ENCODE data around the gene GSTM1.
A peak's percentile ranks its signal among the peaks of the same experiment; 100 is the strongest.
"Not testable (repeated sequence)": the region's sequence is repeated elsewhere in the genome, so short reads cannot be mapped to it uniquely, and the experiment has no call there.

Gene GSTM1

DNA sequence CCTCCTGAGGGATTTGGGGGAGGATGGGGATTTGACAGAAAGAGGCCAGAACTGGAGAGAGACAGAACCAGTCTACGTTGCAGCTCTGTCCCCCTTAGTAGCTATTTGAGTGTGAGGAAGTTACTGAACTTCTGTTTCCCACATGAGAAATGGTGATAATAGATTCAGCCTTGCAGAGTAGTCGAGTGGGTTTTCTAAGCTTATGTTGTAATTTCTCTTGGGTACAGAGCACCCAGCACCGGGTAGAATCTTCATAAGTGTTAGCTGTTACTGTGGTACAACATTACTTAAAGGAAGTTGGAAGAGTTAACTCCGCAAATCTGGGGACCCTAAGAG lies 27.0 kb upstream of the GSTM1 start:
- DNase-seq: not testable (repeated sequence)

DNA sequence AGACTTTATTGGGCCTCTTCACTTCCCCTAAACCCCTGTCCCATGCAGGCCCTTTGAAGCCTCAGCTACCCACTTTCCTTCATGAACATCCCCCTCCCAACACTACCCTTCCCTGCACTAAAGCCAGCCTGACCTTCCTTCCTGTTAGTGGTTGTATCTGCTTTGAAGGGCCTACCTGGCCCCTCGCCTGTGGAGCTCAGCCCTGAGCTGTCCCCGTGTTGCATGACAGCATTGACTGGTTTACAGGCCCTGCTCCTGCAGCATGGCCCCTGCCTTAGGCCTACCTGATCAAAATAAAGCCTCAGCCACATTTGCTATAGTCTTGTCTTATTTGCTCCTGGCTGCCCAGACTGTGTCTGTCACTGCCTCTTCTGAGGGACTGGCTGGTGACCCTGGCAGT lies 26.2 kb upstream of the GSTM1 start:
- no peak for DNase-seq

DNA sequence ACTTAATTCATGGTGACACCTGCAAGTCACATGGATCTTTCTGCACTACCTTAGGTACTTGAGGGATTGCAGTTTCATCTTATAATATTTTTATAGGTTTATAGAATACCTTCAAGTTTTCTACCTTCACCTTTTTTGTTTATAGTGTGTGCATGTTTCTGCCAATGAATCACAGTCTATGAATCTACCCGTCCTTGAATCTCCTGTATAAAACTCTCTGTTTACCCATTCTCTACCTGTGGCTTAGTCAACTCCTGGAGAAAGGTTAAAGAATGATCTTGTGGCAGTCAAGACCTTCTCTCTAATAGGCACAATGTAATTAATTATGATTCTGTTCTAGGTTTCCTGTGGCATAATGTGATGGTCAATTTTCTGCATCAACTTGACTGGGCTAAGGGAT lies 22.9 kb upstream of the GSTM1 start:
- no peak for DNase-seq

DNA sequence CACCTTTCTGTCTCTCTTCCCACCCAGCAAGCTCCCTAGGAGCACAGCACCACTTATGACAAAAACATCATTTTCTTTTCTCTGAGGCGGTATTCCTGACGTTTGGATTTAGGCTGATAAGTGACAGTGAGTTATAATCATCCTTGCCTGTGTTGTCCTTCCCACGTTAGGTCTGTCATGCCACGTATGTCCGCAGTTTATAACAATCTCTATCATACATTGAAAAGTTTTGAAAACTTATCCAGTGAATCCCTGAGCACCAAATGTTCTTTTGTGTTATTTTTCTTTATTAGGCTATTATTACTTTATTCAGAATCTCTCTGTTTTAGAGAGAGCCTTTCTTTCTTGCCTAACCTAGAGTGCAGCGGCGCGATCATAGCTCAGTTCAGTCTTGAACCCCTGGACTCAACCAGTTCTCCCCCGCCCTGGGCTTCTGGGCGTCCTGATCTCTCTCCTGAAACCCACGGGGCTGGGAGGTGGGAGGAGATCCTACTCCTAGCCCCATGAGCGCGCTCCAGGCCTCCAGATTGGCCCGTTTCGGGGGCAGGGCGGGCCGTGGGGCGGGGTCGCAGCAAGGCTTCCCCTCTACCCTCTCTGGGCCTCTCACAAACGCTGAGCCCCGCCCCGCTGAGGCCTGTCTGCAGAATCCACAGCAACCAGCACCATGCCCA lies 20.0 kb upstream of the GSTM1 start, which contains the start of gene GSTM2:
Gene GSTM2, plus strand, starts transcription at position 606 of the 671 bp plus-strand sequence. Its CDS starts 59 bp downstream, at position 665.
- DNase-seq: peak; percentile 77

DNA sequence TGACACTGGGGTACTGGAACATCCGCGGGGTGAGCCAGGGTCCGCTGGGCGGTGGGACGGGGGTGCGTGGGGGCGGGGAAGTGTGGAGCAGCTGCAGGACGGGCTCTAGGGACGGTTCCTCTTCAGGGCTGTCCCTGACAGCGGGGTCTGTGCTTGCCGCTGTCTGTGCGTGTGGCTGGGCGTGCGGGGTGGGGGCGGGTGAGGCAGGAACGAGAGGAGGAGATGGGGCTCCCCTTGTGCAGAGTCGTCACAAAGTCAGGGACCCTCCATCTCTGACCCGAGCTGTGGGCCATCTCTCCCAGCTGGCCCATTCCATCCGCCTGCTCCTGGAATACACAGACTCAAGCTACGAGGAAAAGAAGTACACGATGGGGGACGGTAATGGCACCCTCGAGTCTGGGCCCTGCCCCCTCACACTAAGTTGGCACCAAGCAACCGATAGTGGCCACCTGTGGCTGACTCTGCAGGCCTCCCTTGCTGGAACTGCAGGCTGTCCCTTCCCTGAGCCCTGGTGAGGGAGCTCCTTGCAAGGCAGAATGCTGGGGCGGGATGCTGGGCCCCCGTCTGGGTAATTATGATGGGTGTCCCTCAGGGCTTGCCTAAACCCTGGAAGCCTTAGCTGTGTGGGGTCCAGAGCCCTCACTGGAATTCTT lies 19.4 kb upstream of the GSTM1 start:
- no peak for DNase-seq

DNA sequence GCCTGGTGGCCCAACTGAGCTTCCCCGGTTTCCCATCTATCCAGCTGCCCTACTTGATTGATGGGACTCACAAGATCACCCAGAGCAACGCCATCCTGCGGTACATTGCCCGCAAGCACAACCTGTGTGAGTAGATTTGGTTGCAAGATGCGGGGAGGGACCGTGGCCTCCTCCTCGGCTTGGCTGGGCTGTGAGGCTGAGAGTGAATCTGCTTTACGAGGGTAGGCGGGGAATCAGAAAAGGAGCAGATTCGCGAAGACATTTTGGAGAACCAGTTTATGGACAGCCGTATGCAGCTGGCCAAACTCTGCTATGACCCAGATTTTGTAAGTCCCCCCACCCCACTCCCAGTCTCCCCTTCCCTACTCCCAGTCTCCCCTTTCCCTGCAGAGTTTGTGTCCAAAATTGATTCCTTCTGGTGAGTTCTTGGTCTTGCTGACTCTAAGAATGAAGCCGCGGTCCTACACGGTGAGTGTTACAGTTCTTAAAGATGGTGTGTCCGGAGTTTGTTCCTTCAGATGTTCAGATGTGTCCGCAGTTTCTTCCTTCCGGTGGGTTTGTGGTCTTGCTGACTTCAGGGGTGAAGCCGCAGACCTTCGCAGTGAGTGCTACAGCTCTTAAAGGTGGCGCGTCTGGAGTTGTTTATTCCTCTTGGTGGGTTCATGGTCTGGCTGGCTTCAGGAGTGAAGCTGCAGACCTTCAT lies 18.2 kb upstream of the GSTM1 start:
- DNase-seq: no peak

DNA sequence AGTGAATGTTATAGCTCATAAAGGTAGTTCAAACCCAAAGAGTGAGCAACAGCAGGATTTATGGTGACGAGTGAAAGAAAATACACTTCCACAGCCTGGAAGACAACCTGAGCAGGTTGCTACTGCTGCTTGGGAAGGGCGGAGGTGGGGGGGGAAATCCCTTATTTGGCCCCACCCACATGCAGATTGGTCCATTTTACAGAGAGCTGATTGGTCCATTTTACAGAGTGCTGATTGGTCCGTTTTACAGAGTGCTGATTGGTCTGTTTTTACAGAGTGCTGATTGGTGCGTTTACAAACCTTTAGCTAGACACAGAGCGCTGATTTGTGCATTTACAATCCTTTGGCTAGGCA lies 17.7 kb upstream of the GSTM1 start:
- DNase-seq: not testable (repeated sequence)

DNA sequence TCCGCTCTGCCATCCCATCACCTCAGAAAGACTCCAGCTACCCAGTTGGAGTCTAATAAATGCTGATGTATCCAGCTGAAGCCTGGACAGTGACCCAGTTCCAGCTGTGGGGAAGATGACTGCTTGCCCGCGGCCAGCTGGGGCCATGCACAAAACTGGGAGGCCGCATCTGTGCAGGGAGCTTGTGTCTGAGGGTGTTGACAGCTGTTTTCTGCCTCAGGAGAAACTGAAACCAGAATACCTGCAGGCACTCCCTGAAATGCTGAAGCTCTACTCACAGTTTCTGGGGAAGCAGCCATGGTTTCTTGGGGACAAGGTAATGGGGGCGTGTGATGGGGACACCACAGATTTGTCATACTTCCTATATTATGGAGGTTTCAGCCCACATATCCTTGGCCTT lies 16.6 kb upstream of the GSTM1 start:
- DNase-seq: no peak

DNA sequence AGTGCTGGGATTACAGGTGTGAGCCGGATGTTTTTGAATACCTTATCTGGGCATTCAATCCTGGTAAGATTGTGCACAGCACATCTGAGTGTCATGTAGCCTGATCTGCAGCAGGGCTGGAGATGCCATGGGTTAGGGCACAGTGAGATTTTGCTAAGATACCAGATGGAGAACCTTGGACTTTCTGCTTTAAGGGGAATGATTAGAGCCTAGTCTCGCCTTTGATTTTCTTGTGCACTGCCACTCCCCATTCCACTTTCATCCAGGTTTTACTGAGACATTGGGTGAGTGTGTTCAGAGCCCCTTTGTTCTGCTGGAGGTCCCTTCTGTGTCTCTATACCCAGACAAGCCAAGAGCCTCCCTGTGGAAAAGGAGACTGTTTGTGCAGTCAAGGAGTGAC lies 13.8 kb upstream of the GSTM1 start:
- not testable (repeated sequence) for DNase-seq

DNA sequence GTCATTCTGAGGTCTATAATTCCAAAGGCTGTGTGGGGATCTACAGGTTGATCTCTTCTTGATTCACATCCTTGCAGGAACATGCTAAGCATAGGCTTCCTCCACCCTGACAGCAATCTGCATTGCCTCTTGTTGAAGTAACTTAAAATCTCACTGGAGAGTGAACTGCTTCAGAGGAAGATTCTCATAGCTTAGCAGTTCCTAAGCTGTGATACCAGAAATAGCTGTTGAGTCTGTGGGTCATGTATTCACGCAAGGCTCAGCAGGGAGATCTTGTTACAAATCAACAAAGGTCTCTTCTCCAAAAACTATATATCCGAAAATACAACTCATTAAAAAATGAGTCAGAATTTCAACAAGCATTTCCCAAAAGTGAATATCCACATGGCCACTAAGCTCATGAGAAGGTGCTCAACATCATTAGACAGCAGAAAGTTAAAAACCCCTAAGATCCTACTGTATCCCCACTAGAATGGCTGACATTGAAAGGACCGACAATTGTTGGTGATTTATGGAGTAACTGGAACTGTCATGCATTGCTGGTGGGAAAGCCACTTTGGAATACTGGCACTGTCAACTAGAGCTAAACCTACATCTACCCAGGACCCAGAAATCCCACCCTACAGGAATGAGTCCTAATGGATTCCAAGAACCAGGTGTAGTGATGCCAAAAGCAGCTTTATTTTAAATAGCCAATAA lies 10.8 kb upstream of the GSTM1 start:
- not testable (repeated sequence) for DNase-seq

DNA sequence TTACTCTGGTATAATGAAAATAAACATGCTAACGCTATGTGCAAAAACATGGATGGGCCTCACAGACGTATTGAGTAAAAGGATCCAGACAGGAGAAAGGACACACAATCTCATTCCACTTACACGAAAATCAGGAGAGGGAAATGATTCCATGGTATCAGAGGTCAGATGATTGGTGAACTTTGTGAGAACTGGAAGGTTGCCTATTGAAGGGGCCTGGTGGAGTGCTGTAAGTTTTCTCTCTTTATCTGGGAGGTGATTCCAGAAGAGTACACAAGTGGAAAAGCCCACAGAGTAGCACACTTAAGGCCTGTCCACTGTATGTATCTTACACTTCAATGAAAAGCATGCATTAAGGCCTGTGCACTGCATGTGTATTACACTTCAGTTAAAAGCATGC lies 10.2 kb upstream of the GSTM1 start:
- DNase-seq: no peak

DNA sequence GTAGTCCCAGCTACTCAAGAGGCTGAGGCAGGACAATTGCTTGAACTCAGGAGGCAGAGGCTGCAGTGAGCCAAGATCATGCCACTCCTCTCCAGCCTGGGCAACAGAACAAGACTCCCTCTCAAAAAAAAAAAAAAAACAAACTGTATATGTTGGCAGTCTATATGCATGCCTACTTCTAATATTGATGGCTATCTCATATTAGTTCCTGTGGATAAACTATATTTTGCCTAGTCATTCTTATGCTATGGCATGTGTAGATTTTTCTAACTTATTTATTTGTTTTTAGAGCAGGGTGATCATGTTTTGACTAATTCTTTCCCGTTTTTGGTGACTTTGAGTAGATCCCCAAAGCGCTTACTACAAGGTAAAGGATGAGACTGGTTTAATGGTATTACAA lies 9.0 kb upstream of the GSTM1 start:
- DNase-seq: not testable (repeated sequence)

DNA sequence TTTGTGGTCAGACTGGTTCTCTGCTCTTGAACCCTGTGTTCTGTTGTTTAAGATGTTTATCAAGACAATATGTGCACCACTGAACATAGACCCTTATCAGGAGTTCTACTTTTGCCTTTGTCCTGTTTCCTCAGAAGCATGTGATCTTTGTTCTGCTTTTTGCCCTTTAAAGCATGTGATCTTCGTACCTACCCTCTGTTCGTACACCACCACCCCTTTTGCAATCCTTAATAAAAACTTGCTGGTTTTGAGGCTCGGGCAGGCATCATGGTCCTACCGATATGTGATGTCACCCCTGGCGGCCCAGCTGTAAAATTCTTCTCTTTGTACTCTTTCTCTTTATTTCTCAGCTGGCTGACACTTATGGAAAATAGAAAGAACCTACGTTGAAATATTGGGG lies 2.8 kb upstream of the GSTM1 start:
- DNase-seq: not testable (repeated sequence)

DNA sequence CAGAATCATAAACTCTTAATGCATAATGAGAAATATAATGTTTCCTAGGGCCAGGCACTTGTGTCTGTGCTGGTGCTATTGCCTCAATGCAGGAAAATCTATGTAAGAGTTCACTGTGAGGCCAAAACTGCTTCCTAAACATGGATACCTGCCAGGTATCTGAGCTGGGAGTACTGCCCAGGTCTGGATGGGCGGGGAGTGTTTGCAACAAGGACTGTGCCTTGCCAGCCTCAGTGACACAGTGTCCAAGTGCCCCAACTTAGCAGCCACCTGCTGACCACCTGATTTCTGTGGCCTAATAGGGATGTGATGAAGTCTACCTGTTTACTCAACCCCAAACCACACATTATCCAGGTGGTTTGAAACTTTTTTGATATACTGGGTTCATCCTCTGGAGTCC lies 2.2 kb upstream of the GSTM1 start:
- not testable (repeated sequence) for DNase-seq

DNA sequence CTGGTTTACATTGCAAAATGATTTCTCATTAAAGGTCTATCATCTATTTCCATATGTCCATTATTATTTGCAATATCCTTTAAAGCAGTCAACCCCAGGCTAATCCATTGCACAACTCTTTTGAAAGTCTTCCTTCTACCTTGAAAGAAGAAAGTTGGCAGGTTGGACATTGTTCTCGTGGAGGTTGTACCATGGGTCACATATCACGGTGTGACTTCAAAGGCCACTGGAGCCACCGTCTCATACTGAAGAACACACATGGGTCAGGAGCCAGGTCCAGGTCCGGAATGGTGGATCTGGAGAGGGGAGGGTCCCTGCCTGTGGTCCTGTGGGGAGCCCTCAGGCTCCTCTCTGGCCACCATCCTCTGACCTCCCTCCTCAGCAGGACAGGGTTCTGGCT lies 1.7 kb upstream of the GSTM1 start:
- not testable (repeated sequence) for DNase-seq

DNA sequence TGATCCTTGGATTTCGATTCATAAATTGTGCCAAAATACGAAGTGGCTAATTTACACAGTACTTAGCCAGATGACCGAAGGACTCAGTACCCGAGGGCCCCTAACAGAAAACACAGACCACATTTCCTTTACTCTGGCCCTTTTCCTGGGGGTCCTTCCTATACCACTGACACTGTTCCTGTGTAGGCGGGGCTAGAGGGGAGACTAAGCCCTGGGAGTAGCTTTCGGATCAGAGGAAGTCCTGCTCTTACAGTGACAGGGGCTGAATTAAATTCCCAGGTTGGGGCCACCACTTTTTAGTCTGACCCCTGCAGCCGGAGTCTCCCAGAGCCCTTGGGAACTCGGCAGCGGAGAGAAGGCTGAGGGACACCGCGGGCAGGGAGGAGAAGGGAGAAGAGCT lies 508 bp upstream of the GSTM1 start:
- not testable (repeated sequence) for DNase-seq

DNA sequence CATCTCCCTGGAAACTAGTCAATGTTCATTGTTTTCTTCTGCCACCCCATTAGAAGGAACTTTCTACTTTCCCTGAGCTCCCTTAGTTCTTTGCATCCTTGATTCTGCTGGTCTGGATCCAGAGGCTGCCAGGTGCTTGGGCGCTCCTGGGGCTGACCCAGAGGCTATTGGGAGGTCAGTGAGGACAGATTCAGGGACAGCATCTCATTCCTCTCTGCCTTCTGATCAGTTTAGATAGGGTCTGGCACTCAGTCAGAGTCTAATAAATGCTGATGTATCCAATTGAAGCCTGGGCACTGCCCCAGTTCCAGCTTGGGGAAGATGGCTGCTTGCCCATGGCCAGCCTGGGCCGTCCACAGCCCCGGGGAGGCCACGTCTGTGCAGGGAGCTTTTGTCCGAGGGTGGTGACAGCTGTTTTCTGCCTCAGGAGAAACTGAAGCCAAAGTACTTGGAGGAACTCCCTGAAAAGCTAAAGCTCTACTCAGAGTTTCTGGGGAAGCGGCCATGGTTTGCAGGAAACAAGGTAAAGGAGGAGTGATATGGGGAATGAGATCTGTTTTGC lies 2.3 kb downstream of the GSTM1 start:
- no peak for DNase-seq

DNA sequence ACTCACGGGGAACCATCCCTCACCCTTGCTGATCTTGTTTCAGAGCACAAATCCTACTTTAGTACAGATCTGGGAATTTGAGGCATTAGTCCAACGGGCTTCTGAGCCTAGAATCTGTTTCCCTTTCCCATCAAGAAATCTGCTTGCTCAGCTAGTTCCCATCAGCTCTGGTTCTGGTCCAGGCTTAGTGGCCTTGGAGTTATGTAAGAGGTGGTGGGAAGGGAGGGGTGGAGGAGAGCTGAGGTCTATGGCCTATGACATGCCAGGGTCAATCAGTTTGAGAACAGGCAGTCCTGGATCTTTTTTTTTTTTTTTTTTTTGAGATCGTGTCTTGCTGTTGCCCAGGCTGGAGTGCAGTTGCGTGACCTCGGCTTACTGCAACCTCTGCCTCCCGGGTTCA lies 4.1 kb downstream of the GSTM1 start:
- no peak for DNase-seq

DNA sequence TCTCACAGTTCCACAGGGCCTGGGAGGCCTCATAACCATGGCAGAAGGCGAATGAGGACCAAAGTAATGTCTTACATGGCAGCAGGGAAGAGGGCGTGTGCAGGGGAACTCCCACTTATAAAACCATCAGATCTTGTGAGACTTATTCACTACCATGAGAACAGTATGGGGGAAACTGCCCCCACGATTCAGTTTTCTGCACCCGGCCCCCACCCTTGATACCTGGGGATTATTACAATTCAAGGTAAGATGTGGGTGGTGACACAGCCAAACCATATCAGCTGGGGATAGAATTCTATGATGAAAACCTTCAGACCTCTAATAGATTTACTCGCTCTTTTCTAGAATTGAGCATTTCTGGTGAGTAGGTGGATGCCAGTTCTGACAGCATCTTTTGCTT lies 6.8 kb downstream of the GSTM1 start:
- DNase-seq: not testable (repeated sequence)

DNA sequence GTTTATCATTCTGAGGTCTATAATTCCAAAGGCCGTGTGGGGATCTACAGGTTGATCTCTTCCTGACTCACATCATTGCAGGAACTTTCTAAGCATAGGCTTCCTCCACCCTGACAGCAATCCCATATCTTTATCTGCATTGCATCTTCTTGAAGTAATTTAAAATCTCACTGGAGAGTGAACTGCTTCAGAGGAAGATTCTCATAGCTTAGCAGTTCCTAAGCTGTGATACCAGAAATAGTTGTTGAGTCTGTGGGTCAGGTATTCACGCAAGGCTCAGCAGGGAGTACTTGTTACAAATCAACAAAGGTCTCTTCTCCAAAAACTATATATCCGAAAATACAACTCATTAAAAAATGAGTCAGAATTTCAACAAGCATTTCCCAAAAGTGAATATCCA lies 7.5 kb downstream of the GSTM1 start:
- not testable (repeated sequence) for DNase-seq

DNA sequence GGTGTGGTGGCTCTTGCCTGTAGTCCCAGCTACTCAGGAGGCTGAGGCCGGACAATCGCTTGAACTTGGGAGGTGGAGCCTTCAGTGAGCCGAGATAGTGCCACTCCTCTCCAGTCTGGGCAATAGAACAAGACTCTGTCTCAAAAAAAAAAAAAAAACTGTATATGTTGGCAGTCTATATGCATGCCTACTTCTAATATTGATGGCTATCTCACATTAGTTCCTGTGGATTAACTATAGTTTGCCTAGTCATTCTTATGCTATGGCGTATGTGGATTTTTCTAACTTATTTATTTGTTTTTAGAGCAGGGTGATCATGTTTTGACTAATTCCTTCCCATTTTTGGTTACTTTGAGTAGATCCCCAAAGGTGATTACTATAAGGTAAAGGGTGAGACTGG lies 9.4 kb downstream of the GSTM1 start:
- DNase-seq: no peak

DNA sequence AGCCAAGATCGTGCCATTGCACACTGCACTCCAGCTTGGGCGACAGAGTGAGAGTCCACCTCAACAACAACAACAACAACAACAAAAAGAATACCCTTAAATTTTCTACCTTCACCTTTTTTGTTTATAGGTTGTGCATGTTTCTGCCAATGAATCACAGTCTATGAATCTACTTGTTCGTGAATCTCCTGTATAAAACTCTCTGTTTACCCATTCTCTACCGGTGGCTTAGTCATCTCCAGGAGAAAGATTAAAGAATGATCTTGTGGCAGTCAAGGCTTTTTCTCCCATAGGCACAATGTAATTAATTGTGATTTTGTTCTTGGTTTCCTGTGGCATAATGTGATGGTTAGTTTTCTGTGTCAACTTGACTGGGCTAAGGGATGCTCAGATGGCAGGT lies 10.2 kb downstream of the GSTM1 start:
- DNase-seq: not testable (repeated sequence)

DNA sequence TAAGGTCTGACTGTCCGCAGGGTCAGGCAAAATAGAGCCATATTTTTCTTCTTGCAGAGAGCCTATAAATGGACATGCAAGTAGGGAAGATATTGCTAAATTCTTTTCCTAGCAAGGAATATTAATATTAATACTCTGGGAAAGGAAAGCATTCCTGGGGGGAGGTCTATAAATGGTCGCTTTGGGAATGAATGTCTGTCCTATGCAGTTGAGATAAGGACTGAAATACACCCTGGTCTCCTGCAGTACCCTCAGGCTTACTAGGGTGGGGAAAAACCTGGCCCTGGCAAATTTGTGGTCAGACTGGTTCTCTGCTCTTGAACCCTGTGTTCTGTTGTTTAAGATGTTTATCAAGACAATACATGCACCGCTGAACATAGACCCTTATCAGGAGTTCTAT lies 15.3 kb downstream of the GSTM1 start:
- DNase-seq: not testable (repeated sequence)
